KMS-11 (cell line): ENCODE data around the gene SECISBP2L.

Experiments
- H2AFZ ChIP-seq: fragments of 200-600 bp; sonication (generic); 2 replicates; pipeline ENCODE4 v1.6.1; 2016; ENCODE audit warnings: antibody characterized with exemption, mixed run types, low read depth
- H3K27ac ChIP-seq: fragments of 200-600 bp; sonication (generic); 2 replicates; pipeline ENCODE4 v1.6.1; 2016; ENCODE audit warnings: mild to moderate bottlenecking, mixed run types
- H3K27me3 ChIP-seq: fragments of 200-600 bp; sonication (generic); 2 replicates; pipeline ENCODE4 v1.6.1; 2017; ENCODE audit warnings: mild to moderate bottlenecking, low read depth, mixed run types, moderate library complexity; ENCODE audit not compliant: insufficient read depth
- H3K36me3 ChIP-seq: fragments of 200-600 bp; sonication (generic); 2 replicates; pipeline ENCODE4 v1.6.1; 2017; ENCODE audit warnings: mild to moderate bottlenecking, mixed run types; ENCODE audit not compliant: insufficient read depth
- H3K4me1 ChIP-seq: fragments of 200-600 bp; sonication (generic); 2 replicates; pipeline ENCODE4 v1.6.1; 2016; ENCODE audit warnings: mild to moderate bottlenecking, low read depth, mixed run types; ENCODE audit not compliant: poor library complexity, severe bottlenecking
- H3K4me2 ChIP-seq: fragments of 200-600 bp; sonication (generic); 2 replicates; pipeline ENCODE4 v1.7.0; 2016; ENCODE audit warnings: mild to moderate bottlenecking, mixed run types
- H3K4me3 ChIP-seq: fragments of 200-600 bp; sonication (generic); IDR thresholded peaks from 2 replicates; pipeline ENCODE4 v1.6.1; 2017; ENCODE audit warnings: low read depth, low read length, mixed read lengths; ENCODE audit not compliant: insufficient read depth
- H3K79me2 ChIP-seq: fragments of 200-600 bp; sonication (generic); 2 replicates; pipeline ENCODE4 v1.6.1; 2016; ENCODE audit warnings: low read depth, mixed run types; ENCODE audit not compliant: insufficient read depth
- H3K9ac ChIP-seq: fragments of 200-600 bp; sonication (generic); 2 replicates; pipeline ENCODE4 v1.6.1; 2016; ENCODE audit warnings: mild to moderate bottlenecking, mixed run types
- H4K20me1 ChIP-seq: fragments of 200-600 bp; sonication (generic); 2 replicates; pipeline ENCODE4 v1.6.1; 2016; ENCODE audit warnings: mild to moderate bottlenecking, mixed run types; ENCODE audit not compliant: insufficient read depth
- CTCF ChIP-seq: fragments of 200-600 bp; sonication (generic); conservative IDR thresholded peaks from 2 replicates; pipeline ENCODE4 v1.6.1; 2017; ENCODE audit warnings: low read depth, mild to moderate bottlenecking, antibody characterized with exemption, low read length, moderate library complexity, mixed read lengths

SECISBP2L gene

GRCh38 chr15:49064281-49064653, 18.0 kb upstream of the SECISBP2L start:
- TF ChIP-seq CTCF: no peak
- H3K4me2 ChIP-seq: no peak overlapping the region
- no peaks in the 10 kb centered on the region for H3K4me1 ChIP-seq
- H2AFZ ChIP-seq: no peak overlapping the region
- H3K4me3 ChIP-seq: no peak overlapping the region
- H4K20me1 ChIP-seq: no peaks in the 10 kb centered on the region
- H3K27me3 ChIP-seq: no peaks in the 10 kb centered on the region
- H3K79me2 ChIP-seq: no peaks in the 10 kb centered on the region
- no peaks in the 10 kb centered on the region for H3K36me3 ChIP-seq
- H3K9ac ChIP-seq: no peak overlapping the region
- no peak overlapping the region for H3K27ac ChIP-seq

- Histone ChIP-seq H4K20me1 (no peaks in the 10 kb centered on the region), H2AFZ (no peak overlapping the region), H3K4me1 (no peaks in the 10 kb centered on the region), H3K27ac (no peak overlapping the region), H3K4me3 (no peak overlapping the region), H3K36me3 (no peaks in the 10 kb centered on the region), H3K4me2 (no peak overlapping the region), H3K79me2 (no peaks in the 10 kb centered on the region), H3K9ac (no peak overlapping the region), H3K27me3 (no peaks in the 10 kb centered on the region)
- TF ChIP-seq CTCF: no peak
Observed at GRCh38 chr15:49063402-49064280, 17.4 kb upstream of the SECISBP2L start.

- Histone ChIP-seq H3K9ac (no peak overlapping the region), H3K4me3 (no peak overlapping the region), H2AFZ (no peak overlapping the region), H3K79me2 (no peaks in the 10 kb centered on the region), H3K4me2 (no peak overlapping the region), H3K36me3 (no peaks in the 10 kb centered on the region), H3K4me1 (no peaks in the 10 kb centered on the region), H3K27me3 (no peaks in the 10 kb centered on the region), H3K27ac (no peak overlapping the region), H4K20me1 (no peaks in the 10 kb centered on the region)
- TF ChIP-seq CTCF: no peak
Observed at GRCh38 chr15:49062900-49063299, 16.7 kb upstream of the SECISBP2L start.

GRCh38 chr15:49060710-49061495, 14.7 kb upstream of the SECISBP2L start:
- no peak overlapping the region for H3K27ac ChIP-seq

More at GRCh38 chr15:49060710-49061495, 14.7 kb upstream of the SECISBP2L start:
- H3K4me2 ChIP-seq: no peak overlapping the region
- TF ChIP-seq CTCF: no peak
- no peak overlapping the region for H3K4me3 ChIP-seq
- H3K4me1 ChIP-seq: no peaks in the 10 kb centered on the region
- no peak overlapping the region for H2AFZ ChIP-seq
- H3K9ac ChIP-seq: no peak overlapping the region
- H3K36me3 ChIP-seq: no peaks in the 10 kb centered on the region
- no peaks in the 10 kb centered on the region for H4K20me1 ChIP-seq
- no peaks in the 10 kb centered on the region for H3K79me2 ChIP-seq
- H3K27me3 ChIP-seq: no peaks in the 10 kb centered on the region
